Neural cell (in vitro differentiated cells): Measurements from ENCODE around the gene NNT.

Experiments used
- CTCF ChIP-seq: fragments of 450-650 bp; IDR thresholded peaks from 2 replicates; pipeline ENCODE4 v1.5.1; 2014; ENCODE audit warnings: antibody characterized with exemption, mild to moderate bottlenecking, moderate library complexity; ENCODE audit not compliant: poor library complexity, severe bottlenecking
- EP300 ChIP-seq: fragments of 450-650 bp; conservative IDR thresholded peaks from 2 replicates; pipeline ENCODE4 v1.6.1; 2014; ENCODE audit warnings: antibody characterized with exemption, mild to moderate bottlenecking, moderate library complexity; ENCODE audit not compliant: poor library complexity, severe bottlenecking
- EZH2 ChIP-seq: fragments of 200-600, 300-800 bp; shearing (Covaris generic), sonication (generic); IDR thresholded peaks from 2 replicates; pipeline ENCODE4 v1.6.1; 2014; ENCODE audit warnings: antibody characterized with exemption, low read length, borderline replicate concordance, mild to moderate bottlenecking; ENCODE audit not compliant: insufficient read depth, poor library complexity, severe bottlenecking
- POLR2AphosphoS5 ChIP-seq: IDR thresholded peaks from 2 replicates; pipeline ENCODE4 v1.6.1; 2012
- SMC3 ChIP-seq: fragments of 450-650 bp; conservative IDR thresholded peaks from 2 replicates; pipeline ENCODE4 v1.6.1; 2014; ENCODE audit warnings: antibody characterized with exemption, mild to moderate bottlenecking, moderate library complexity; ENCODE audit not compliant: poor library complexity

- TF ChIP-seq CTCF (no peak), EP300 (no peak), EZH2 (no peak), SMC3 (no peak), POLR2AphosphoS5 (no peak)
Measured at GRCh38 chr5:43584166-43584699, 18.7 kb upstream of the NNT start.
